Stimulated activated CD8-positive, alpha-beta memory T cell treated with anti-CD3 and anti-CD28 coated beads, Interleukin-12 subunit alpha, Interleukin-12 subunit beta, amount 100 ng/mL, for 24 hours (primary cell): ENCODE results near the gene SRGAP2.
"Not testable (repeated sequence)": the region's sequence is repeated elsewhere in the genome, so short reads cannot be mapped to it uniquely, and the experiment has no call there.

ENCODE experiments used
- DNase-seq: peaks from one replicate; pipeline ENCODE4 v3.0.0-alpha.2; 2020; ENCODE audit errors: extremely low read depth

Gene SRGAP2

GRCh38 chr1:206205569-206205968 is 2.2 kb downstream of the SRGAP2 start:
- DNase-seq, result not testable (repeated sequence)

- DNase-seq, result not testable (repeated sequence)
Measured at GRCh38 chr1:206210802-206211201, 7.5 kb downstream of the SRGAP2 start.

GRCh38 chr1:206215600-206216392 is 12.5 kb downstream of the SRGAP2 start:
- DNase-seq, result not testable (repeated sequence)

- not testable (repeated sequence) for DNase-seq
Measured at GRCh38 chr1:206218285-206218684, 14.9 kb downstream of the SRGAP2 start.

- DNase-seq, result not testable (repeated sequence)
Measured at GRCh38 chr1:206218765-206219164, 15.4 kb downstream of the SRGAP2 start.

GRCh38 chr1:206219514-206220331 is 16.4 kb downstream of the SRGAP2 start:
- DNase-seq, result not testable (repeated sequence)

- not testable (repeated sequence) for DNase-seq
Measured at GRCh38 chr1:206220332-206221000, 17.1 kb downstream of the SRGAP2 start.

- not testable (repeated sequence) for DNase-seq
Measured at GRCh38 chr1:206221585-206221984, 18.2 kb downstream of the SRGAP2 start.

GRCh38 chr1:206224190-206224776 is 20.9 kb downstream of the SRGAP2 start:
- DNase-seq, result not testable (repeated sequence)

- not testable (repeated sequence) for DNase-seq
Measured at GRCh38 chr1:206225386-206225785, 22.0 kb downstream of the SRGAP2 start.

- DNase-seq, result not testable (repeated sequence)
Measured at GRCh38 chr1:206226886-206227285, 23.5 kb downstream of the SRGAP2 start.

GRCh38 chr1:206229286-206229685 is 25.9 kb downstream of the SRGAP2 start:
- DNase-seq, result not testable (repeated sequence)

- not testable (repeated sequence) for DNase-seq
Measured at GRCh38 chr1:206231989-206232388, 28.6 kb downstream of the SRGAP2 start.

- not testable (repeated sequence) for DNase-seq
Measured at GRCh38 chr1:206232970-206233645, 29.8 kb downstream of the SRGAP2 start.

- not testable (repeated sequence) for DNase-seq
Measured at GRCh38 chr1:206234189-206234916, 31.0 kb downstream of the SRGAP2 start.

- not testable (repeated sequence) for DNase-seq
Measured at GRCh38 chr1:206235190-206235589, 31.8 kb downstream of the SRGAP2 start.

GRCh38 chr1:206240288-206240687 is 36.9 kb downstream of the SRGAP2 start:
- DNase-seq, result not testable (repeated sequence)

GRCh38 chr1:206243335-206243734 is 40.0 kb downstream of the SRGAP2 start:
- not testable (repeated sequence) for DNase-seq

- not testable (repeated sequence) for DNase-seq
Measured at GRCh38 chr1:206245479-206245878, 42.1 kb downstream of the SRGAP2 start.
